Amniotic epithelial cell (primary cell): ENCODE data around the gene TRAPPC3L.
"Not testable (repeated sequence)": the region's sequence is repeated elsewhere in the genome, so short reads cannot be mapped to it uniquely, and the experiment has no call there.

ENCODE experiments used
- DNase-seq: peaks from one replicate; pipeline ENCODE4 v3.0.0-alpha.2; 2010; ENCODE audit warnings: low read depth

Gene TRAPPC3L

GRCh38 chr6:116513224-116513875 lies 32.1 kb downstream of the TRAPPC3L start:
- DNase-seq, result no peak

DNA sequence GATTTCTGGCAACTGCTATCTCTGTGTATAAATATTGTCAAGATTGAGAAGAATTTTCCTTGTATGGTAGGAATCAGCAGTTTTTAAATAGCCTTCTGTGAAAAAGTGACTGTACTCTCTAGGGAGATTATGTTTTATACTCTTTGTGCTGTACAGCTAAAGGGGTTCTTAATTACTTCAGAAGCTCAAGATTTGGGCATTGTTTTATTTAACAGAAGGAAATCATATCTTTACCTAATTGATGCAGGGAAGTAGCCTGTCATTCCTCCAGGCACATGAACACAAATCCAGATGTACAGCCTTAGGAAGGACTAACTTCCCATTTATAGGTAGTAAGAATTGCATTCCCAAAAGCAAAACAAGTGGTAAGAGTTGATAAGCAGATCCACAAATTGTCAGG lies 32.8 kb downstream of the TRAPPC3L start:
- DNase-seq, result no peak

DNA sequence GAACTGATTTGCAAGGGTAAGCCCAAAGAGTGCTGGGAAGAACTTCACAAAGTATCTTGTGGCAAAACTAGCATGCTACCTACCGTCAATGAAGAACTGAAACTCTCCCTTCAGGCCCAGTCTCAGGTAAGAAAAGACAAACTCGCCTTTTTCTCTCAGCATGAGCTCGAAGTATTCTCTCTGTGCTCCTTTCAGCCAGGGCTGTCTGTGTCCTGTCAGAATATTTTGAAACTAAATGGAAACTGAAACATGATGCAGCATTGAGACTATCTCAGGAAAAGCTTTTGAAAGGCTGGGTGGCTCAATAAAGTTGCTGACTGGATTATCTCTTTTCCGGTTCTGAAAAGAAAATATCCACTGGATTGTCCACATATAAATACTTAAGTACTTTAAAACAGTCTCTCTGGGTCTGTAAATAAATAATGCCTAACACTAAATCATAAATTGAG lies 33.3 kb downstream of the TRAPPC3L start:
- peak; percentile 40 for DNase-seq

DNA sequence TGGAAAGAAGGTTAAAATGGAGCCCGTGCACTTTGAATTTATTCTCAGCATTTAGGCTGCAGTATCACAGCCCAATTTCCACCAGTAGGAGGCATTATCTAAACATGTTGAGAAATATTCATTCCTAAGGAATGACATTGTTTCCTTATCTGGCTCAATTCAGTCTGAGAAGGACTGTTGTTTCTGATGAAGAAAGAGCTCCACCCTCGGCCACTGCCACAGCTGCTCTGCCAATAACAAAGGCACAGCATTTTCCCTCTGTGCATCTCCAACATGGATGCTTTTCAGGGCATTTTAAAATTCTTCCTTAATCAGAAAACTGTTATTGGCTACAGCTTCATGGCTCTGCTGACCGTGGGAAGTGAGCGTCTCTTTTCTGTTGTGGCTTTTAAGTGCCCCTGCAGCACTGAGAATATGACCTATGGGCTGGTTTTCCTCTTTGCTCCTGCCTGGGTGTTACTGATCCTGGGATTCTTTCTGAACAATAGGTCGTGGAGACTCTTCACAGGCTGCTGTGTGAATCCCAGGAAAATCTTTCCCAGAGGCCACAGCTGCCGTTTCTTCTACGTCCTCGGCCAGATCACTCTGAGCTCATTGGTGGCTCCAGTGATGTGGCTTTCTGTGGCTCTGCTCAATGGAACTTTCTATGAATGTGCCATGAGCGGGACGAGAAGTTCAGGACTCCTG lies 33.9 kb downstream of the TRAPPC3L start, which contains the start of gene CALHM5:
CALHM5 (plus strand) TSS at position 216 of the 687 bp plus-strand sequence; CDS start at position 274, 58 bp downstream.
- DNase-seq, result peak; percentile 89

GRCh38 chr6:116508527-116508926 lies 37.0 kb downstream of the TRAPPC3L start:
- DNase-seq, result no peak

- DNase-seq, result peak; percentile 67
These were observed 38.2 kb downstream of the TRAPPC3L start for GRCh38 chr6:116507324-116507723.

- peak; percentile 78 for DNase-seq
These were observed 44.5 kb downstream of the TRAPPC3L start for GRCh38 chr6:116500969-116501433.

- no peak for DNase-seq
These were observed 48.3 kb downstream of the TRAPPC3L start for GRCh38 chr6:116497113-116497676.

GRCh38 chr6:116495161-116495560 lies 50.3 kb downstream of the TRAPPC3L start:
- DNase-seq, result not testable (repeated sequence)

GRCh38 chr6:116492331-116493067 lies 53.0 kb downstream of the TRAPPC3L start:
- DNase-seq, result peak; percentile 23

DNA sequence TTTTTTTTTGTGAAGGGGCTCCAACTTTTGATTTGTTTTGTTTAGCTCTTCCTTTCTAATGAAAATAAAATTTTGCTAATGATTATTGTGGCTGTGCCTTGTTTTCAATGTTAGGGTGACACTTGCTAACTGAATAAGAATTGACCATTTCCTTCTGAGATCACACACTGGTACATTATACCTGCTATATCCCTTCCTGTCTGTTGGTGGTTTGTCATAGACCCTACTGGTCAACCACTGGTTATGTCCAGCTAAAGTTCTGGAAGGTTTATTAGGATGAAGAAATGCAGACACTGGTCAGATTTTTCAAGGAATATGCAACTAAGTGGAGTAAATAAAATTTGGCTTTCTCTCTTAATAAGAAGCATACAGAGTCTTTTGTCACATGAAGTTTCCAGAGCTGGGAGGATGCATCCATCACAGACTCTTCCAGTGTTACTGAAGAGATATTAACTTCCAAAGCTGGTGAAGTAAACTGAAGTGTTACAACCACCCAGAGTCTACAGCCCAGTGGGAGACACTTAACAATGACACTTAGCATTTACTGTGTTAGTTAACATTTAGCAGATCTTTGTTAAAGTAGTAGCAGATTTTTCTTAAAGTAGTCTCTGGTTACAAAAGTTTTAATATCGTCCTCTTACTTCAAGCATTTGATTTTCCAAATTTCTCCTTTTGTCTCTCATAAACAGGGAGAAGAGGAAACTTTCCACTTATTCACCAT lies 53.7 kb downstream of the TRAPPC3L start:
- no peak for DNase-seq

DNA sequence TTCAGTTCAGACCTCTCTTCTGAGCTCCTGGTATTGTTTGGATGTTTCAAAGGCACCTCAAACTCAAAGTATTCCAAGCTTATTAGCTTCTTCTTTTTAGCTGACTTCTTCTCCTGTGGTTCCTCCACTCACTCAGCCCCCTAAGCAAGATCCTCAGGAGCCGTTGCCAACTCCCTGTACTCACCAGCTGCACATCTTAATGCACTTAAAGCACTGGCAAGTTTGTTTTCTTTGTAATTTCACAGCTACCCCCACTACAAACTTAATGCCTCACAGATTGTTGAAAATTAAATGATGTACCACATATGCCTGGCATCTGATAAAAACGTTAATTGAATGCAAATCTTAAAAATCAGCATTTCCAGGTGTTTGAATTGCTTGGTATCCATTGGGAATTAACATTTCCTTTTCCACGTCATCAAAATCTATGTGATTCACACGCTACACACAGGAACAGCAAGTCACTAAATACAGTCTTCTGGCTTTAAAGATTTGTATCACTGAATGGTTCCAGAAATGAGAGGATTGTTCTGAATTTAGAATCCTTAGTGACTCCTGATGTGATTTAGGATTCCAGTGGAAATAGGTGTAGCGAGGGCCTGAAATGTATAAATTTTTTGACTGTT lies 59.8 kb downstream of the TRAPPC3L start:
- no peak for DNase-seq

- DNase-seq, result no peak
These were observed 61.9 kb downstream of the TRAPPC3L start for GRCh38 chr6:116483616-116484015.

GRCh38 chr6:116482780-116483179 lies 62.7 kb downstream of the TRAPPC3L start:
- no peak for DNase-seq

- DNase-seq, result peak; percentile 26
These were observed 69.3 kb downstream of the TRAPPC3L start for GRCh38 chr6:116476002-116476678.

GRCh38 chr6:116475141-116475540 lies 70.3 kb downstream of the TRAPPC3L start:
- DNase-seq, result no peak

GRCh38 chr6:116472706-116473105 lies 72.8 kb downstream of the TRAPPC3L start:
- DNase-seq, result no peak

- no peak for DNase-seq
These were observed 74.0 kb downstream of the TRAPPC3L start for GRCh38 chr6:116471531-116471930.

DNA sequence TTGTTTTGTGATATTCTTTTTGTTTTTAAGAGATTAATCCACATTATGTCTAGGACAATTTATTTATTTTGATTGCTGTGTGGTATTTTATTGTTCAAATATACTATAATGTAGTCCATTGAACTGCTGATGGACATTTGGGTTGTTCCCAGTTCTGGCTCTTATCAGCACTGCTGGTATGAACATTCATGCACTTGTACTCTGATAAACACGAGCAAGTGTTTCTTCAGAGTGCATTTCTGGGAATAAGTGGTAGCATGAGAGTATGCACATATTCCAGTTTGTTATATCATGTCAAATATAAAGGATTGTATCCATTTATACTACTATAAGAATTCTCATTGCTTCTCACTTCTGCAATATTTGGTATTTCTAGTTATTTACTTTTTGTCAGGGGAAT lies 77.2 kb downstream of the TRAPPC3L start:
- DNase-seq, result no peak

GRCh38 chr6:116467514-116467913 lies 78.0 kb downstream of the TRAPPC3L start:
- DNase-seq, result no peak

- DNase-seq, result peak; percentile 88
These were observed 78.4 kb downstream of the TRAPPC3L start for GRCh38 chr6:116467096-116467495.
